HG02938 (cell line): Measurements from ENCODE around the gene SLC9A4.

ENCODE experiments used
- ATAC-seq: cut with Tn5 transposase; IDR thresholded peaks from one replicate; pipeline ENCODE4 v1.9.1; 2021; ENCODE audit warnings: mild to moderate bottlenecking, moderate library complexity; ENCODE audit not compliant: unreplicated experiment

SLC9A4 gene

GRCh38 chr2:102453501-102453900 is 19.5 kb upstream of the SLC9A4 start:
- no peak for ATAC-seq

GRCh38 chr2:102455061-102455670 is 17.9 kb upstream of the SLC9A4 start:
- no peak for ATAC-seq

- ATAC-seq, result no peak
These were observed 12.6 kb upstream of the SLC9A4 start for GRCh38 chr2:102460467-102460866.

GRCh38 chr2:102461188-102461587 is 11.8 kb upstream of the SLC9A4 start:
- no peak for ATAC-seq

GRCh38 chr2:102463160-102463559 is 9.9 kb upstream of the SLC9A4 start:
- ATAC-seq, result no peak

GRCh38 chr2:102470168-102470567 is 2.9 kb upstream of the SLC9A4 start:
- ATAC-seq, result no peak

- no peak for ATAC-seq
These were observed 605 bp downstream of the SLC9A4 start for GRCh38 chr2:102473631-102474030.

GRCh38 chr2:102474785-102475184 is 1.8 kb downstream of the SLC9A4 start:
- no peak for ATAC-seq

- ATAC-seq, result no peak
These were observed 5.9 kb downstream of the SLC9A4 start for GRCh38 chr2:102478686-102479470.

GRCh38 chr2:102480285-102481195 is 7.5 kb downstream of the SLC9A4 start:
- ATAC-seq, result no peak

- no peak for ATAC-seq
These were observed 8.9 kb downstream of the SLC9A4 start for GRCh38 chr2:102481931-102482330.

- ATAC-seq, result no peak
These were observed 10.1 kb downstream of the SLC9A4 start for GRCh38 chr2:102483086-102483485.

- ATAC-seq, result no peak
These were observed 11.5 kb downstream of the SLC9A4 start for GRCh38 chr2:102484310-102485061.

- no peak for ATAC-seq
These were observed 12.2 kb downstream of the SLC9A4 start for GRCh38 chr2:102485147-102485785.

GRCh38 chr2:102486941-102487702 is 14.1 kb downstream of the SLC9A4 start:
- no peak for ATAC-seq

GRCh38 chr2:102487761-102488462 is 14.9 kb downstream of the SLC9A4 start:
- no peak for ATAC-seq

- ATAC-seq, result no peak
These were observed 16.6 kb downstream of the SLC9A4 start for GRCh38 chr2:102489646-102490045.

GRCh38 chr2:102492006-102492405 is 19.0 kb downstream of the SLC9A4 start:
- ATAC-seq, result no peak

GRCh38 chr2:102494570-102494969 is 21.5 kb downstream of the SLC9A4 start:
- ATAC-seq, result no peak
